Prostate gland (tissue), 2 donors: ENCODE results near the gene TCAP.

Source experiments
- CTCF ChIP-seq, 4 experiments: fragments of 200-600 bp in 2 of 4; fragments of 450-650 bp in 2 of 4; sonication (generic) in 2 of 4; IDR thresholded peaks; 1 replicate in 3 of 4; 2 replicates in 1 of 4; pipeline ENCODE4 v1.5.1; 2016 to 2019; ENCODE audit warnings: antibody characterized with exemption in 4 of 4, mild to moderate bottlenecking in 2 of 4, moderate library complexity in 2 of 4
- POLR2A ChIP-seq: fragments of 450-650 bp; IDR thresholded peaks from one replicate; pipeline ENCODE4 v1.6.1; 2016; ENCODE audit warnings: antibody characterized with exemption, mild to moderate bottlenecking
- POLR2AphosphoS5 ChIP-seq: sonication (generic); formaldehyde crosslinking; IDR thresholded peaks from one replicate; pipeline ENCODE4 v1.6.1; 2017; ENCODE audit warnings: antibody characterized with exemption

GRCh38 chr17:39687101-39687545 lies 22.0 kb downstream of the TCAP start:
- TF ChIP-seq POLR2AphosphoS5 (no peak), CTCF (IDR thresholded peaks at IDR 0.05) (no peak), POLR2A (no peak)
